H1 (cell line): ENCODE results near the gene STARD3. TPM values are rescaled to one million over a fixed set of nuclear protein-coding genes. Genes with fewer than 3 reads are reported as not detected.

Experiments used
- CBX5 ChIP-seq: fragments of 300-800, 300-1000 bp; sonication (generic); IDR thresholded peaks from 2 replicates; pipeline ENCODE4 v1.7.1; 2016; ENCODE audit warnings: antibody characterized with exemption, low read length, low read depth
- CTCF ChIP-seq, 3 experiments: IDR thresholded peaks; 1 replicate in 2 of 3; 2 replicates in 1 of 3; pipeline versions ENCODE4 v1.5.1 to v1.6.1; 2011; ENCODE audit warnings: low read length in 3 of 3, mild to moderate bottlenecking in 3 of 3, inconsistent platforms in 2 of 3, low read depth in 1 of 3, moderate library complexity in 1 of 3; ENCODE audit not compliant: insufficient read depth in 1 of 3; ENCODE audit errors: control extremely low read depth in 1 of 3
- EGR1 ChIP-seq: IDR thresholded peaks from 2 replicates; pipeline ENCODE4 v1.6.1; 2011; ENCODE audit warnings: low read depth, low read length, borderline replicate concordance
- SP2 ChIP-seq: IDR thresholded peaks from 2 replicates; pipeline ENCODE4 v1.6.1; 2012; ENCODE audit warnings: mild to moderate bottlenecking, low read length, inconsistent platforms
- TAF1 ChIP-seq: IDR thresholded peaks from 2 replicates; pipeline ENCODE4 v1.6.1; 2011; ENCODE audit warnings: mild to moderate bottlenecking, low read depth, low read length
- ZNF274 ChIP-seq: IDR thresholded peaks from 2 replicates; pipeline ENCODE4 v1.7.0; 2012; ENCODE audit warnings: low read length, borderline replicate concordance; ENCODE audit errors: extremely low read depth
- polyA plus RNA-seq, 7 experiments: library from polyadenylated mRNA; depleted of rRNA in 3 of 7; stranded (reverse) in 5 of 7; unstranded in 2 of 7; fragments of >200 nt in 5 of 7; fragments of 200-250 nt in 2 of 7; gene quantifications; 1 replicate in 5 of 7; 2 replicates in 1 of 7; 4 replicates in 1 of 7; pipeline versions ENCODE4 v1.2.1 to v1.2.3, GENCODE V29; 2011 to 2013; ENCODE audit warnings: missing spikeins in 2 of 7, mixed read lengths in 2 of 7
- total RNA-seq: library from RNA; stranded (reverse); fragmentation: NEBNext Ultra II Directional; extraction: Animal tissue kit (Norgen Biotek cat#: 25700); gene quantifications from 2 replicates; pipeline ENCODE4 v1.2.1, GENCODE V29; 2021
- TF ChIP-seq, protein P1 (sequence below): fragments of 300-600 bp; sonication (generic); IDR thresholded peaks from 2 replicates; pipeline ENCODE4 v1.7.1; 2012; ENCODE audit warnings: low read length, moderate library complexity, mild to moderate bottlenecking, inconsistent platforms; ENCODE audit not compliant: insufficient replicate concordance

Gene STARD3
- total and polyA plus RNA-seq, 2 of the 8 experiments (the other 6 are each of a cell fraction or from before 2014, with no cell fraction given): 47.6 to 80.3 TPM

- no peak for TF ChIP-seq ZNF274
- TF ChIP-seq, protein P1, sequence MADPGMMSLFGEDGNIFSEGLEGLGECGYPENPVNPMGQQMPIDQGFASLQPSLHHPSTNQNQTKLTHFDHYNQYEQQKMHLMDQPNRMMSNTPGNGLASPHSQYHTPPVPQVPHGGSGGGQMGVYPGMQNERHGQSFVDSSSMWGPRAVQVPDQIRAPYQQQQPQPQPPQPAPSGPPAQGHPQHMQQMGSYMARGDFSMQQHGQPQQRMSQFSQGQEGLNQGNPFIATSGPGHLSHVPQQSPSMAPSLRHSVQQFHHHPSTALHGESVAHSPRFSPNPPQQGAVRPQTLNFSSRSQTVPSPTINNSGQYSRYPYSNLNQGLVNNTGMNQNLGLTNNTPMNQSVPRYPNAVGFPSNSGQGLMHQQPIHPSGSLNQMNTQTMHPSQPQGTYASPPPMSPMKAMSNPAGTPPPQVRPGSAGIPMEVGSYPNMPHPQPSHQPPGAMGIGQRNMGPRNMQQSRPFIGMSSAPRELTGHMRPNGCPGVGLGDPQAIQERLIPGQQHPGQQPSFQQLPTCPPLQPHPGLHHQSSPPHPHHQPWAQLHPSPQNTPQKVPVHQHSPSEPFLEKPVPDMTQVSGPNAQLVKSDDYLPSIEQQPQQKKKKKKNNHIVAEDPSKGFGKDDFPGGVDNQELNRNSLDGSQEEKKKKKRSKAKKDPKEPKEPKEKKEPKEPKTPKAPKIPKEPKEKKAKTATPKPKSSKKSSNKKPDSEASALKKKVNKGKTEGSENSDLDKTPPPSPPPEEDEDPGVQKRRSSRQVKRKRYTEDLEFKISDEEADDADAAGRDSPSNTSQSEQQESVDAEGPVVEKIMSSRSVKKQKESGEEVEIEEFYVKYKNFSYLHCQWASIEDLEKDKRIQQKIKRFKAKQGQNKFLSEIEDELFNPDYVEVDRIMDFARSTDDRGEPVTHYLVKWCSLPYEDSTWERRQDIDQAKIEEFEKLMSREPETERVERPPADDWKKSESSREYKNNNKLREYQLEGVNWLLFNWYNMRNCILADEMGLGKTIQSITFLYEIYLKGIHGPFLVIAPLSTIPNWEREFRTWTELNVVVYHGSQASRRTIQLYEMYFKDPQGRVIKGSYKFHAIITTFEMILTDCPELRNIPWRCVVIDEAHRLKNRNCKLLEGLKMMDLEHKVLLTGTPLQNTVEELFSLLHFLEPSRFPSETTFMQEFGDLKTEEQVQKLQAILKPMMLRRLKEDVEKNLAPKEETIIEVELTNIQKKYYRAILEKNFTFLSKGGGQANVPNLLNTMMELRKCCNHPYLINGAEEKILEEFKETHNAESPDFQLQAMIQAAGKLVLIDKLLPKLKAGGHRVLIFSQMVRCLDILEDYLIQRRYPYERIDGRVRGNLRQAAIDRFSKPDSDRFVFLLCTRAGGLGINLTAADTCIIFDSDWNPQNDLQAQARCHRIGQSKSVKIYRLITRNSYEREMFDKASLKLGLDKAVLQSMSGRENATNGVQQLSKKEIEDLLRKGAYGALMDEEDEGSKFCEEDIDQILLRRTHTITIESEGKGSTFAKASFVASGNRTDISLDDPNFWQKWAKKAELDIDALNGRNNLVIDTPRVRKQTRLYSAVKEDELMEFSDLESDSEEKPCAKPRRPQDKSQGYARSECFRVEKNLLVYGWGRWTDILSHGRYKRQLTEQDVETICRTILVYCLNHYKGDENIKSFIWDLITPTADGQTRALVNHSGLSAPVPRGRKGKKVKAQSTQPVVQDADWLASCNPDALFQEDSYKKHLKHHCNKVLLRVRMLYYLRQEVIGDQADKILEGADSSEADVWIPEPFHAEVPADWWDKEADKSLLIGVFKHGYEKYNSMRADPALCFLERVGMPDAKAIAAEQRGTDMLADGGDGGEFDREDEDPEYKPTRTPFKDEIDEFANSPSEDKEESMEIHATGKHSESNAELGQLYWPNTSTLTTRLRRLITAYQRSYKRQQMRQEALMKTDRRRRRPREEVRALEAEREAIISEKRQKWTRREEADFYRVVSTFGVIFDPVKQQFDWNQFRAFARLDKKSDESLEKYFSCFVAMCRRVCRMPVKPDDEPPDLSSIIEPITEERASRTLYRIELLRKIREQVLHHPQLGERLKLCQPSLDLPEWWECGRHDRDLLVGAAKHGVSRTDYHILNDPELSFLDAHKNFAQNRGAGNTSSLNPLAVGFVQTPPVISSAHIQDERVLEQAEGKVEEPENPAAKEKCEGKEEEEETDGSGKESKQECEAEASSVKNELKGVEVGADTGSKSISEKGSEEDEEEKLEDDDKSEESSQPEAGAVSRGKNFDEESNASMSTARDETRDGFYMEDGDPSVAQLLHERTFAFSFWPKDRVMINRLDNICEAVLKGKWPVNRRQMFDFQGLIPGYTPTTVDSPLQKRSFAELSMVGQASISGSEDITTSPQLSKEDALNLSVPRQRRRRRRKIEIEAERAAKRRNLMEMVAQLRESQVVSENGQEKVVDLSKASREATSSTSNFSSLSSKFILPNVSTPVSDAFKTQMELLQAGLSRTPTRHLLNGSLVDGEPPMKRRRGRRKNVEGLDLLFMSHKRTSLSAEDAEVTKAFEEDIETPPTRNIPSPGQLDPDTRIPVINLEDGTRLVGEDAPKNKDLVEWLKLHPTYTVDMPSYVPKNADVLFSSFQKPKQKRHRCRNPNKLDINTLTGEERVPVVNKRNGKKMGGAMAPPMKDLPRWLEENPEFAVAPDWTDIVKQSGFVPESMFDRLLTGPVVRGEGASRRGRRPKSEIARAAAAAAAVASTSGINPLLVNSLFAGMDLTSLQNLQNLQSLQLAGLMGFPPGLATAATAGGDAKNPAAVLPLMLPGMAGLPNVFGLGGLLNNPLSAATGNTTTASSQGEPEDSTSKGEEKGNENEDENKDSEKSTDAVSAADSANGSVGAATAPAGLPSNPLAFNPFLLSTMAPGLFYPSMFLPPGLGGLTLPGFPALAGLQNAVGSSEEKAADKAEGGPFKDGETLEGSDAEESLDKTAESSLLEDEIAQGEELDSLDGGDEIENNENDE: no peak
- 0 out of 2 replicates have a peak, but pooled peaks have one; percentile 22 for TF ChIP-seq EGR1
- peak; percentile 100 for TF ChIP-seq CTCF (IDR thresholded peaks at IDR 0.05; ENCODE audit: control extremely low read depth in 1 of 3, insufficient read depth in 1 of 3, low read depth in 1 of 3, low read length in 3 of 3)
- TF ChIP-seq TAF1: no peak
- no peak for TF ChIP-seq CBX5
- TF ChIP-seq SP2: no peak
These were observed 15.2 kb upstream of the STARD3 start (continued) for GRCh38 chr17:39621523-39622379.
